ENCODE measurements around the gene EGFL7.
"Not testable (repeated sequence)": the region's sequence is repeated elsewhere in the genome, so short reads cannot be mapped to it uniquely, and the experiment has no call there.

Gene EGFL7

GRCh38 chr9:136705564-136705963 is 42.8 kb downstream of the EGFL7 start:
- no peak for DNase-seq

- DNase-seq: no peak
Observed at GRCh38 chr9:136707011-136707410, 44.3 kb downstream of the EGFL7 start.

GRCh38 chr9:136707849-136708517 is 45.3 kb downstream of the EGFL7 start:
- DNase-seq: no peak

GRCh38 chr9:136709454-136710109 is 46.9 kb downstream of the EGFL7 start:
- no peak for DNase-seq

GRCh38 chr9:136710543-136710942 is 47.8 kb downstream of the EGFL7 start:
- DNase-seq: no peak

GRCh38 chr9:136711219-136711648 is 48.5 kb downstream of the EGFL7 start:
- not testable (repeated sequence) for DNase-seq

- DNase-seq: peak; percentile 15
Observed at GRCh38 chr9:136711751-136712689, 49.3 kb downstream of the EGFL7 start, which contains the start of gene DIPK1B. DIPK1B (plus strand) TSS chr9:136712572; CDS start chr9:136712666, 94 bp downstream.

GRCh38 chr9:136712690-136713544 is 50.2 kb downstream of the EGFL7 start:
- DNase-seq: no peak

GRCh38 chr9:136713550-136713949 is 50.8 kb downstream of the EGFL7 start:
- no peak for DNase-seq

- no peak for DNase-seq
Observed at GRCh38 chr9:136714096-136714892, 51.6 kb downstream of the EGFL7 start.

- DNase-seq: no peak
Observed at GRCh38 chr9:136714893-136715274, 52.2 kb downstream of the EGFL7 start.

- no peak for DNase-seq
Observed at GRCh38 chr9:136717399-136717798, 54.7 kb downstream of the EGFL7 start.

GRCh38 chr9:136718345-136719194 is 55.9 kb downstream of the EGFL7 start:
- DNase-seq: no peak

- no peak for DNase-seq
Observed at GRCh38 chr9:136719195-136719880, 56.6 kb downstream of the EGFL7 start.

GRCh38 chr9:136720251-136720897 is 57.7 kb downstream of the EGFL7 start:
- no peak for DNase-seq

GRCh38 chr9:136720898-136721338 is 58.2 kb downstream of the EGFL7 start:
- DNase-seq: no peak

GRCh38 chr9:136721339-136722092 is 58.8 kb downstream of the EGFL7 start:
- DNase-seq: no peak

Data from NCI-H526 treated with DMSO at 0.1 percent for 48 hours (cell line).